ENCODE data around the gene MRPL51.

GRCh38 chr12:6527711-6528110, 34.6 kb upstream of the MRPL51 start:
- no peak for TF ChIP-seq CTCF (IDR thresholded peaks at IDR 0.05)
- TF ChIP-seq ZFX (IDR thresholded peaks at IDR 0.05; ENCODE audit: borderline replicate concordance): no peak

Measured in 22Rv1 (cell line).